ENCODE results near the gene CREB3L1. TPM values are rescaled to one million over a fixed set of nuclear protein-coding genes. Genes with fewer than 3 reads are reported as not detected.

CREB3L1 gene
- total and polyA plus RNA-seq, 8 donors: 26.3 to 129 (median 49.0) TPM

DNA sequence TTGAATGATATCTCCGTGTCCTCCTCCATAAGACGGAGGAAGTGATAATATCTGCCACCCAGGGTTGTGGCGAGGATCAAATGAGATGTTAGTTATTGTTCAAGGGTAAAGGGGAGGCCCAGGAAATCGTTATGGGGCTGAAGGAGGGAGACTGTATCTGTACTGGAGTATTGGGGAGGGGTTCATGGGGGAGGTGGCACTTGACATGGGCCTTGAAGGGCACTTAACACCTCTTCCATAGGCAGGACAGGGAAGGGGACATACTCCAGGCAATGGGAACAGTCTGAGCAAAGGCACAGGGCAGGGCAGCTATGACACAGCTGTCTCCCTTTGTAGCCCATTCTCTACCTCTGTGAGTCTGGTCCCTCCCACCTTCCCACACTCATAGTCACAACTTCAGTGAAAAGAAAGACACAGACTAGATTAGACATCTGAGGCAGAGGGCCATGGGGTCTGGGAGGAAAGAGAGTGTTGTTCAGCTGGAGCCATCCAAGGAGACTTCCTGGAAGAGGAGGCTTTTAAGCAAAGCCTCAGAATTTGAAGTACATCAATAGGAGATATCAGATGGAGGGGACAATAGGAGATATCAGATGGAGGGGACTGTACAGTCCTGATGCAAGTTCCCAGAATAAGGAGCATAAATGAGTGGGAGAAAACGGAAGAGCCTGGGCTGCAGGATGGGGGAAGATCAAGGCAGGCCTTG is 54.0 kb downstream of the CREB3L1 start:
- no peaks in the 10 kb centered on the region for H3K36me3 ChIP-seq
- ATAC-seq: no peak
- intact Hi-C loops (cut with DNase I): no loop called here
- H3K27ac ChIP-seq: no peak overlapping the region
- H3K27me3 ChIP-seq: peaks cover 0 to 3% (median 2%) of the 10 kb centered on the region in 4 donors
- no peaks in the 10 kb centered on the region for H3K9me3 ChIP-seq
- H3K4me1 ChIP-seq: peaks cover 0 to 5% (median 4%) of the 10 kb centered on the region in 3 donors
- no peak for FAIRE-seq
- H3K4me3 ChIP-seq: no peak overlapping the region
- TF ChIP-seq, protein P1, sequence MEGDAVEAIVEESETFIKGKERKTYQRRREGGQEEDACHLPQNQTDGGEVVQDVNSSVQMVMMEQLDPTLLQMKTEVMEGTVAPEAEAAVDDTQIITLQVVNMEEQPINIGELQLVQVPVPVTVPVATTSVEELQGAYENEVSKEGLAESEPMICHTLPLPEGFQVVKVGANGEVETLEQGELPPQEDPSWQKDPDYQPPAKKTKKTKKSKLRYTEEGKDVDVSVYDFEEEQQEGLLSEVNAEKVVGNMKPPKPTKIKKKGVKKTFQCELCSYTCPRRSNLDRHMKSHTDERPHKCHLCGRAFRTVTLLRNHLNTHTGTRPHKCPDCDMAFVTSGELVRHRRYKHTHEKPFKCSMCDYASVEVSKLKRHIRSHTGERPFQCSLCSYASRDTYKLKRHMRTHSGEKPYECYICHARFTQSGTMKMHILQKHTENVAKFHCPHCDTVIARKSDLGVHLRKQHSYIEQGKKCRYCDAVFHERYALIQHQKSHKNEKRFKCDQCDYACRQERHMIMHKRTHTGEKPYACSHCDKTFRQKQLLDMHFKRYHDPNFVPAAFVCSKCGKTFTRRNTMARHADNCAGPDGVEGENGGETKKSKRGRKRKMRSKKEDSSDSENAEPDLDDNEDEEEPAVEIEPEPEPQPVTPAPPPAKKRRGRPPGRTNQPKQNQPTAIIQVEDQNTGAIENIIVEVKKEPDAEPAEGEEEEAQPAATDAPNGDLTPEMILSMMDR (IDR thresholded peaks at IDR 0.05): no peak
- 70 to 82% methylated on average over 5 of the region's 5 CpGs for WGBS, 2 donors
- DNase-seq: no peak

DNA sequence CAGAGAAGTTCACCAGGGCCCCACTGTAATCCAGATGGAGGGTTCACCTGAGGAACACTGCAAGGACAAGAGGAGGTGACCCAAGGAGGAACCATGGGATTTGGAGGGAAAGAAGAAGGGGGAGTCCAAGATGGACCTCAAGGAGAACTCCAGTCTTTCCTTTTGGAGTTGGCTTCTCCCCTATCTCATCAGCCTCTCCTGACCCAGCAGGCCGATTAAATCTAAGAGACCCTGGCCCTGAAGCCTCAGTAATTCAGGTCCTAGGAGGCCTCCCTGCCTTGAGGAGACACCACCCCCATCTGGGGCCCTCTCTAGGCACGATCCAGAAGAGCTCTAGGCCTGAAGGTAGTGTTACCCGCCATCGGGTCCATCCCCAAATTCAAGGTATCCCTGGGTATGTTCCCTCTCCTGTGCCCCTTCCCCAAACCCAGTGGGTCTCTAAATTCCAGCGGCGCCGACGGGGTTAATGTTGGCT is 54.7 kb downstream of the CREB3L1 start:
- Histone ChIP-seq H3K4me3 (peak overlapping the region in 1 of 4 donors; percentile 47), H3K36me3 (no peaks in the 10 kb centered on the region), H3K9me3 (no peaks in the 10 kb centered on the region), H3K27me3 (peaks cover 0 to 3% (median 2%) of the 10 kb centered on the region in 4 donors), H3K4me1 (peaks cover 0 to 5% (median 4%) of the 10 kb centered on the region in 3 donors), H3K27ac (no peak overlapping the region)
- DNase-seq (no peak), FAIRE-seq (no peak), ATAC-seq (no peak)
- intact Hi-C loops (cut with DNase I): no loop called here
- TF ChIP-seq, protein P1 (IDR thresholded peaks at IDR 0.05): no peak
- 29 to 35% methylated on average over 8 of the region's 8 CpGs for WGBS, 2 donors

DNA sequence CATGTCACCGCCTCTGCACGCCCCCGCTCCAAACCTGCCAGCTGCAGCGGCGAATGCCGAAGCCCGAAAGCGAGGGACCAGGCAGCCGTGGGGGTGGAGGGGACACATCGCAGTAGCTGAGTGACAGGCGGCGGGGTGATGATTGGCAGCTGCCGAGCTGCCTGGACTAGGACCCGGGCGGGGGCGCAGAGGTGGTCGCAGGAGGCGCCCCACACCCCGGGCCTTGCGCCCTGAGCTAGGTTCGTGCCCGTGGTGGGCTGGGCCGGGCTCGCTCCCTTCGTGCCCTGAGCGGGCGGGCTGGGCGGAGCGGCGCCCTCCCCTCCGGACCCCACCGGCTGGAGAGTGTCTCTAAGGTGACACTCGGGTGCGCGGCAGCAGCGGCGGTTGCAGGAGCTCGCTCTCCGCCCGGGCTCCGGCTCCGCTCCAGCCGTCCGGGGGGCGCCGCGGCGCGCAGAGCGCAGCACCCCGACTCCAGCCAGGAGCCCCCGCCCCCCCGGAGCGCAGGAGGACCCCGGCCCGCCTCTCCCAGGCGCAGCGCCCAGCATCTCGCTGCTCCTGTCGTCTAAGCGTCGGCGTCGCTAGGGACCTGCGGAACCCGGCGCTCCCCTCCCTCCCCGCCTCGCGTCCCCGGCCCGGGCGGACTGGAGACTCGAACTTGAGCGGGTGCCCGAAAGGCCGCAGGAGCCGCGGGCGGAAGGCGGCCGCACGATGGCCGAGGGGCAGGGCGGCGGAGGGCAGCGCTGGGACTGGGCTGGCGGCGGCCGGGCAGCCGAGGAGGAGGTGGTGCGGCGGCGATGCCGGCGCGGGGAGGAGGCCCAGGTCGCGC is 55.3 kb downstream of the CREB3L1 start:
- DNase-seq: no peak
- intact Hi-C loops (cut with DNase I): no loop called here
- H3K9me3 ChIP-seq: no peaks in the 10 kb centered on the region
- H3K36me3 ChIP-seq: no peaks in the 10 kb centered on the region
- TF ChIP-seq, protein P1 (IDR thresholded peaks at IDR 0.05): no peak
- no peak overlapping the region for H3K27ac ChIP-seq
- peak; percentile 36 to 71 (median 52) for ATAC-seq
- peaks cover 0 to 3% (median 2%) of the 10 kb centered on the region in 4 donors for H3K27me3 ChIP-seq
- FAIRE-seq: no peak
- WGBS, 2 donors: 4% methylated on average over 71 to 99 of the region's 99 CpGs
- H3K4me3 ChIP-seq: peak overlapping the region in 3 of 4 donors; percentile 10 to 47 (median 15)
- H3K4me1 ChIP-seq: peaks cover 0 to 5% (median 4%) of the 10 kb centered on the region in 3 donors

DNA sequence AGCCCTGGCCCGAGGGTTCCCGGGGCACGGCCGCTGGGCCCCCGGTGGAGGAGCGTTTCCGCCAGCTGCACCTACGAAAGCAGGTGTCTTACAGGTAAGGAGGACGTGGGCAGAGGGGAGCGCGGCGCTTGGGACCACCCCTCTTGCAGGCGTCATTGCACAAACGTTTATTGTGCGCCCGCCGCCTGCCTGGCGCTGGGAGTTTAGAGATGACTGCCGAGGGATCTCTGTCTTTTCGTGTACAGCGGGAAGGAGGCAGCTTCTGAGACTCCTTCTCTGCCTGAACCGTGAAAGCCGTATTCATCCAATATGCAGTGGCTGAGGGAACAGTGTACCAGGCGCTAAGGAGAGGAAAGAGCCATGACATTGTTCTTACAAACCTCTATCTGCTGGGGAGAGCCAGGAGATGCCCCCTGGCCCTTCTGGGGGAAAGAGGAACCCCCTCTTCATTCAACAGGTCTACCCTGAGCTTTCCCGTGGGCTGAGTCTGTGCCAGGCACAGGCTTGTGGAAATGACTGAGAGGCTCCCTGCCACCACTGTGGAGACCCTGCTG is 56.0 kb downstream of the CREB3L1 start:
- 46% methylated on average over 25 of the region's 25 CpGs for WGBS, 2 donors
- FAIRE-seq (no peak), DNase-seq (no peak), ATAC-seq (no peak)
- peaks cover 0 to 3% (median 2%) of the 10 kb centered on the region in 4 donors for H3K27me3 ChIP-seq
- H3K36me3 ChIP-seq: no peaks in the 10 kb centered on the region
- peaks cover 0 to 5% (median 4%) of the 10 kb centered on the region in 3 donors for H3K4me1 ChIP-seq
- no peaks in the 10 kb centered on the region for H3K9me3 ChIP-seq
- intact Hi-C loops (cut with DNase I): no loop called here
- TF ChIP-seq, protein P1 (IDR thresholded peaks at IDR 0.05): no peak
- no peak overlapping the region for H3K27ac ChIP-seq
- H3K4me3 ChIP-seq: peak overlapping the region in 3 of 4 donors; percentile 10 to 47 (median 15)
